Umbilical cord (tissue), 2 donors: ENCODE measurements around the gene SIL1. TPM values are rescaled to one million over a fixed set of nuclear protein-coding genes. Genes with fewer than 3 reads are reported as not detected.
"Not testable (repeated sequence)": the region's sequence is repeated elsewhere in the genome, so short reads cannot be mapped to it uniquely, and the experiment has no call there.

ENCODE experiments used
- DNase-seq: peaks from one replicate; pipeline ENCODE4 v3.0.0-alpha.2; 2015; ENCODE audit warnings: low spot score
- total RNA-seq: library from RNA; depleted of rRNA; stranded (reverse); fragments of >200 nt; gene quantifications from one replicate; pipeline ENCODE4 v1.2.3, GENCODE V29; 2014; ENCODE audit warnings: low replicate concordance; ENCODE audit not compliant: insufficient read depth

SIL1 gene
- total RNA-seq, 1 donor from 2014 or later: 48.9 TPM

DNA sequence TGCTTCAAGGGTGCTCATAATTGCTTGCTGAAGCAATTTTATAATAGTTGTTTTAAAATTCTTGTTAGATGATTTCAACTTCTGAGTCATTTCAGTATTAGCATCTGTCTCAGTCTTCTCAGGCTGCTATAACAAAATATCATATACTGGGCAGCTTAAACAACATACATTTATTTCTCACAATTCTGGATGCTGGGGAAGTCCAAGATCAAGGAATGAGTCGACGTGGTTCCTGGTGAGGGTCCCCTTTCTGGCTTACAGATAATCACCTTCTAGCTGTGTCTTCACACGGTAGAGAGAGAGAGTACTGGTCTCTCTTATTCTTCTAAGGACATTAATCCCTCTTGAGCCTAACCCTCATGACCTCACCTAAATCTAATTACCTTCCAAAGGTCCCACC is 160.4 kb downstream of the SIL1 start:
- DNase-seq: no peak

DNA sequence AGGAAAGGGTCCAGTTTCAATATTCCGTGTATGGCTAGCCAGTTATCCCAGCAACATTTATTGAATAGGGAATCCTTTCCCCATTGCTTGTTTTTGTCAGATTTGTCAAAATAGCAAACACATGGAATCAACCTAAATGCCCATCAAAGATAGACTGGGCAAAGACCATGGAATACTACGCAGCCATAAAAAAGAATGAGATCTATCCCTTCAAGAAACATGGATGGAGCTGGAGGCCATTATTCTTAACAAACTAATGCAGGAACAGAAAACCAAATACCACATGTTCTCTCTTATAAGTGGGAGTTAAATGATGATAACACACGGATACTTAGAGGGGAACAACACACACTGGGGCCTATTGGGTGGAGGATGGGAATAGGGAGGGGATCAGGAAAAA is 161.8 kb downstream of the SIL1 start:
- DNase-seq: not testable (repeated sequence)

DNA sequence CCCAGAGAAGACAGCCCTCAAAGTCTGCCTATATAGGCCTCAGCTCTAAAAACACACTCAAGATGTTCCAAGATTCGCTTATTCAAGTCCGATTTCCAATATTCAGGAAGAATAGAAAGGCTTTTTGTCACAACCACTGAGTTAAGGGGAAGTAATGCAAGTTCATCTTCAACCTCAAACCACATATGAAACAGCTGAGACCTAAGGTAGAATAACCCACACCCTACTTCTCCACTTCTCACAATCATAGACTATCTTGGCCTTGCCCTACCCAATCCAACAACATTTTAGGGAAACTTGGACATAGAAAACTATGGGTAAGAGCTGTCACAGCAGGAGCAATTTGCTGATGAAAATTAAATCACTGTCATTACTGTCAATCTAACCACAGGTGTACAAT is 171.0 kb downstream of the SIL1 start:
- no peak for DNase-seq

DNA sequence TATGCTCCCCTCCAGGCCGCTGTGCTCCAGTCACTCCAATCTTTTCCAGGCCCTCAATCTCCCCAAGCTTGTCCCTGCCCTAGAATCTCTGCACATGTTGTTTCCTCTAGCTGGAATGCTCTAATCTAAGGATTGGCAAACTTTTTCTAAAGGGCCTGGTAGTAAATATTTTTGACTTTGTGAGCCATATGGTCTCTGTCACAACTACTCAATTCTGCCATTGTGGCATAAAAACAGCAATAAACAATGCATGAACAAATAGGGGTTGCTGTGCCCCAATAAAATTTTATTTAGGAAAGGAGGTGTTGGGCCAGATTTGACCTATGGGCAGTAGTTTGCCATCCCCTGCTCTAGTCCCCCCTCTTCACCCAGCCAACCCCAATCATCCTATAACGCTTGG is 172.5 kb downstream of the SIL1 start:
- peak; percentile 15 for DNase-seq

DNA sequence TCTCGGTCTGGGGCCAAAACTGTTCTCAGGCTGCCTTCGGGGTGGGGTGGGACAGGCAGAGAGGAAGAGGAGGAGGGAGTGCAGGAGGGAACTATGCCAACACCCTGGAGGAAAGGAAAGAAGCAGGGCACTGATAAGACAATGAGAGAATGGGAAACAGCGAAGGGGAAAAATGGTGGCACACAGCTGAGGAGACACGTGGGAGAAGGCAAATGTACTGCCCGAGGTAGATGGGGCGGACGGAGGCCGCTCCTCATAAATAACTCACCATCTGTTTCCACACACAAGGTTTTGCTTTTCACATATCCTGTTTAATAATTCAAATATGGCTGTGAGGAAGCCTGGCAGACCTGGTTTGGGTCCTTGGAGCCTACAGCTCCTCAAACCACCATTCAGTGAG is 174.9 kb downstream of the SIL1 start:
- DNase-seq: no peak

DNA sequence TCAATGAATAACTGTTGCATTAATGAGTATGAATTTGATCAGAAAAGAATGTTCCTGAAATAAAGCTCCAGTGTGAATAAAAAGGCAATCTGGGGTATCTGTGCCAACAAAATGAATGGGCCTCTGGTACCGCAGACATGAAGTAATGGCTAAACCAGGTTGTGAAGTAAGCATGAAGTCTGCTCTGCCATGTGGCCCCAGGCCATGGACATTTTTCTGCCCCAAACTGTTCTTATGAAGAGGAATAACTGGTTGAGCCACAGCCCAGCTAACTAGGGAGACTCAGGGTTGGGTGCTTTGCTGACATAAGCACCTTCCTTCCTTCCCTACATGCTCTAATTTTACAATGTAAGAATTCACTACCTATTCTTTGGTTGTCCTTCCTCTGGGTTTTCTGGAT is 175.6 kb downstream of the SIL1 start:
- DNase-seq: peak; percentile 50

DNA sequence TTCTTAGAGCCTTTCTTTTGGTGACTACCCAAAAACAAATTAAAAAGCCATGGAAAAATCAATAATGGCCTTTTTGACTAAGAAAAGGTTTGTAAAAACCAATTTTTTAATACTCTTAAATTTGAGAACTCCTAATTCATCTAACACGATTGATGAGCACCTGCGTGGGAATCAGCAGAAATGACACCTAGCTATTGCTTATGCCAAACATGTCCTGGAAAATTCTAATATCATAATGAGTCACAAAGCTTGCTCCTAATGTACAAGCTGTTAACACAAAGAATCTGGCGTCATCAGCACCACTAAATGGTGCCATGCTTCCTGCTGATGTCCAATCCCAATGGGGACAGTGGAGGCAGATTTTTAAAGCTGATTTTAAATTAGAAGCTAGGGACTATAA is 176.8 kb downstream of the SIL1 start:
- no peak for DNase-seq

DNA sequence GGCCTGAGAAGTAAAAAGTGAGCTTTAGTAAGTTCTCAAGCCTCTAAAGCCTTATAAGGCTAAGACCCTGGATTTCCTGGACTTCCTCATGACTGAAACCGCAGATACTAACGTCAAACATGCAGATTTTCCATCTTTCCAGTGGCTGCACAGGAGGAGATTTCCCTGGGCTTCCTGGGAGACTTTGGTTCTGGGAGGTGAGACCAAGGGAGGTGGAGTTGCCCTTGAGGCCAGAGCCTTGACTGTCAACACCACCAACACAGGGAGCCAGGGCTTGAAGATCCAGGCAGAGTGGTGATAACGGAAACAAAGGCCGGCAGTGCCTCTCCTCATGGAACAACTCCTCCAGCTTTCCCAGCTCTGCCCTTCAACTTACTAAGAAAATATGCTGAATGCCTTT is 178.3 kb downstream of the SIL1 start:
- peak; percentile 94 for DNase-seq

DNA sequence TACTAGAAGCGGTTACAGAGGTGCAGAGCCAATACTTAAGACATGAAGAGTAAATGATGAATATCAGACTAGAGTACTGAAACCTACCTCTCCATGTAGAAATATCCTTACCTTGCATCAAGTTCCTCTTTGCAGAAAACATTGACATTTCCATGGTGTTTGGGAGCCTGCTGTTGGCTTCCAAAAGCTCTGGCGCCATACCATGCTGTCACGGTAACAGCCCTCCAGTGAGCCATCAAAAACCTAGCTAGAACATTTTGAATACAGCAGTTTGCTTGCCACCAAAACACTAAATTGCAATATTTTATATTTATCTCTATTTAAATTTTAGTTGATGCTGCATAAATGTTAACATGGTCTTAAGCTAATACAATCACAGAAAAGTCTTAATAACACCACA is 179.0 kb downstream of the SIL1 start:
- DNase-seq: no peak

DNA sequence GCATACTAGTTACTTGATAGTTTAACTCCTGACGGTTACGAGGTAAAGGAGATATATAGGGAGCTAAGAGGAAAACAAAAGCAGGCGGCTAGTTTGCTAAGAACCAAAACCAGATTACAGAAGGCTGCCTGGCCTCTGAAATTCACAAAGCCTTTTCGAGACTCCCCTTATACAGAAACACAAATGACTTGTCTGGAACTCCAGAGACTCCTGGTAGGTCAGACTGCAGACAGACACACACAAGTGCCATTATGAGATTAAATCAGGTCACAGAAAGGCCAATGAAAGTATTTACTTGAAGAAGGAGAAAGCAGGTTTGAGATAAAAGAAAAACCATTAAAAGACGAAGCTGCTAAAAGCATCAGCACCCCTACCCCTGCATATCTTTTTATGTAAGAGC is 180.5 kb downstream of the SIL1 start:
- no peak for DNase-seq

DNA sequence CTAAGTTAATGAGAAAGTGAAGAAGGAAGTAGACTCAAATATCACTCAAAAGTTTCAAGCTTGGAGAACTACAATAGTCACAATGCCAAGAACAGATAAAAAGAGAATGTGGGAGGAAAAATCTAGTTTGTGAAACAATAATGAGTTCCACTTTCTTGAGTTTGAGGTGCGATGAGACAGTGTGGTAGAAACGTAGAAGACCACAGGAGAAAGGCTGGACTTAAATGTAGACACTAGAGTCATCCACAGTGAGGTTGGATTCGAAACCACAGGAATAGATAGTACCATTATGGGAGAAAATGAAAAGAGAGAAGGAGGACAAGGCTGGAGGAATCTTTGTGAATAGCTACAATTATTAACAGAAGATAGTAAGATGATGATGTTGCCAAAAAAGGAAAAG is 182.0 kb downstream of the SIL1 start:
- DNase-seq: no peak

DNA sequence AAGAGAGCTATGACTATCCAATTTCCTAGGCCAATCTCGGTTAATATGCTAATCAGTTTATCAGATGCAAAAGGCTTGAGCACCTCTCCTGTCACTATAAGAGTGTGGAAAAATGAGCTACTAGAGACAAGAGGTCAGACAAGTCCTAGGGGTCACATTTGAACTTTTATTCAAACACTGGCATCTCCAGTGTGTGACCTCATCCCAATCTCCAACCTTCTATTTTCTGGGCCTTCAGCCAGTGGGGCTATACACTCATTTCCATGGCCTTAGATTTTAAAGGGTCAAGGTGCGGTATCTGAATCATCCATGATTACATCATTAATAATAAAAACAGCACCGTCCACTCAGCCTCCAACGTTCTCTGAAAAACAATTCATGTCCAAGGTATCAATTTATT is 183.4 kb downstream of the SIL1 start:
- DNase-seq: no peak

DNA sequence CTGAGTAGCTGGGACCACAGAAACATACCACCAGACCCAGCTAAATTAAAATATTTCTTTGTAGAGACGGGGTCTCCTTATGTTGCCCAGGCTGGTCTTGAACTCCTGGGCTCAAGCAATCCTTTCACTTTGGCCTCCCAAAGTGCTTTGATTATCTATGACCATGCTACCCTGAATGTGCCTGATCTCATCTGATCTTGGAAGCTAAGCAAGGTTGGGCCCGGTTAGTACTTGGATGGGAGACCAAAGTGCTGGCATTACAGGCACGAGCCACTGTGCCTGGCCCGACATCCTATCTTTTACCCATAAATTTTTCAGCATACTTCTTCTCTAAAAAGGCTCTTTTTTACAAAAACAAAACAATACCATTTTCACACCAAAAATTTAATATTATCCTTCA is 186.0 kb downstream of the SIL1 start:
- DNase-seq: no peak

DNA sequence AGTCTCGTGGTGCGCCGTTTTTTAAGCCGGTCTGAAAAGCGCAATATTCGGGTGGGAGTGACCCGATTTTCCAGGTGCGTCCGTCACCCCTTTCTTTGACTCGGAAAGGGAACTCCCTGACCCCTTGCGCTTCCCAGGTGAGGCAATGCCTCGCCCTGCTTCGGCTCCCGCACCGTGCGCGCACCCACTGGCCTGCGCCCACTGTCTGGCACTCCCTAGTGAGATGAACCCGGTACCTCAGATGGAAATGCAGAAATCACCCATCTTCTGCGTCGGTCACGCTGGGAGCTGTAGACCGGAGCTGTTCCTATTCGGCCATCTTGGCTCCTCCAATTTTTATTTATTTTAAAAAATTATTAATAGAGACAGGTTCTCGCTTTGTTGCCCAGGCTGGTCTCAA is 187.0 kb downstream of the SIL1 start:
- not testable (repeated sequence) for DNase-seq

DNA sequence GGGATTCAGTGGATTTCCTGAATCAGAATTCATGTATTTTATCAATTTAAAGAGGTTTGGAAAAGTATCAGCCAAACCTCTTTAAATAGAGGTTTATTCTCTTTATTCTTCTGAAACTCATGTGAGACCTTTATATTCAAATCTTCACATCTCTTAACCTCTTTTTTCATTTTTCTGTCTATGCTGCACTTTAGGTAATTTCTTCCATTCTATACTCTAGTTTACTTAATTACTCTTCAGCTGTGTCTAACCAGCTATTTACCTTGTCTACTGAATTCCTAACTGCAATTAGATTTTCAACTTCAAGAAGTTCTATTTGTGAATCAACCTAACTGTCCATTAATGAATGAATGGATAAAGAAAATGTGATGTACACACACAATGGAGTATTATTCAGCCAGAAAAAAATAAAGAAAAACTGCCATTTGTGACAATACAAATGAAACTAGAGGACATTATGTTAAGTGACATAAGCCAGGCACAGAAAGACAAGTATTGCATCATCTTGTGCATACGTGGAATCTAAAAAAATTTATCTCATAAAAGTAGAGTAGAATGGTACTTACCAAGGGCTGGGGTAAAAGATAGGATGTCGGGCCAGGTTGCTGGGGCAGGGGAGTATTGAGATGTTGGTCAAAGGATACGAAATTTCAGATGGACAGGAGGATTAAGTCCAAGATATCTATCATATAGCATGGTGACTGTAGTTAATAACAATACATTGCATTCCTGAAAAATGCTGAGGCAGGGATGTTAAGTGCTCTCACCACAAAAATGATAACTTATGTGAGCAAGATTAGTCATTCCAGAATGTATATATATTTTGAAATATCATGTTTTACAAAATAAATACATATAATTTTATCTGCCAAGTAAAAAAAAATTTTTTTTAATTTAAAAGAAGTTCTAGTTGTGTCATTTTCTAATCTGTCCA is 193.5 kb downstream of the SIL1 start:
- DNase-seq: no peak

DNA sequence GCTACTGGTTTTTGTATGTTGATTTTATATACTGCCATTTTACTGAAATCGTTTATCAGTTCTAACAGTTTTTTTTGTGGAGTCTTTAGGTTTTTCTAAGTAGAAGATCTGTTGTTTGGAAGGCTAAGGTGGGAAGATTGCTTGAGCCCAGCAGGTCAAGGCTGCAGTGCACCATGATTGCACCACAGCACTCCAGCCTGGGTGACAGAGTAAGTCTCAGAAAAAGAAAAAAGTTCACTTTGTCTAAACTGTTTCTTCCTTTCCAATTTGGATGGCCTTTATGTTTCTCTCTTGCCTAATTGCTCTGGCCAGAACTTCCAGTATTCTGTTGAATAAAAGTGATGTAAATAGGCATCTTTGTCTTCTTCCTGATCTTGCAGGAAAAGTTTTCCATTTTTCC is 198.5 kb downstream of the SIL1 start:
- no peak for DNase-seq

DNA sequence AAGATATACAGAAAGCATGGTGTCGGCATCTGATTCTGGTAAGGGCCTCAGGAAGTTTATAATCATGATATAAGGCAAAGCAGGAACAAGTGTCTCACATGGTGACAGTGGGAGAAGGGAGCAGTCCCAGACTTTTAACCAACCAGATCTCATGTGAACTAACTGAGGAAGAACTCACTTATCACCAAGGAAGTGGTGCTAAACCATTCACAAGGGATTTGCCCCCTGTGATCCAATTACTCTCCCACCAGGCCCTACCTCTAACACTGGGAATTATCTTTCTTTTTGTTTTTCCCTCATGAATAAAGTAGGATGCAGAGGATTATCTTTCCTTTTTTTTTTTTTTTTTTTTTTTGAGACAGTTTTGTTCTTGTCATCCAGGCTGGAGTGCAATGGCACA is 199.6 kb downstream of the SIL1 start:
- DNase-seq: no peak

DNA sequence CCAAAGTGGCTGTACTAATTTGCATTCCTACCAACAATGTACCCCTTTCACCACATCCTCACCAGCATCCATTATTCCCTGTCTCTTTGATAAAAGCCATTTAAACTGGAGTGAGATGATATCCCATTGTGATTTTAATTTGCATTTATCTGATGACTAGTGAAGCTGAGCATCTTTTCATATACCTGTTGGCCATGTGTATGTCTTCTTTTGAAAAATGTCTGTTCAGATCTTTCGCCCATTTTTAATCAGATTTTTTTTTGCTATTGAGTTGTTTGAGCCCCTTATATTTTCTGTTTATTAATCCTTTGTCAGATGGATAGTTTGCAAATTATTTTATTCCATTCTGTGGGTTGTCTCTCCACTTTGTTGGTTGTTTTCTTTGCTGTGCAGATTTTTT is 202.0 kb downstream of the SIL1 start:
- DNase-seq: no peak

DNA sequence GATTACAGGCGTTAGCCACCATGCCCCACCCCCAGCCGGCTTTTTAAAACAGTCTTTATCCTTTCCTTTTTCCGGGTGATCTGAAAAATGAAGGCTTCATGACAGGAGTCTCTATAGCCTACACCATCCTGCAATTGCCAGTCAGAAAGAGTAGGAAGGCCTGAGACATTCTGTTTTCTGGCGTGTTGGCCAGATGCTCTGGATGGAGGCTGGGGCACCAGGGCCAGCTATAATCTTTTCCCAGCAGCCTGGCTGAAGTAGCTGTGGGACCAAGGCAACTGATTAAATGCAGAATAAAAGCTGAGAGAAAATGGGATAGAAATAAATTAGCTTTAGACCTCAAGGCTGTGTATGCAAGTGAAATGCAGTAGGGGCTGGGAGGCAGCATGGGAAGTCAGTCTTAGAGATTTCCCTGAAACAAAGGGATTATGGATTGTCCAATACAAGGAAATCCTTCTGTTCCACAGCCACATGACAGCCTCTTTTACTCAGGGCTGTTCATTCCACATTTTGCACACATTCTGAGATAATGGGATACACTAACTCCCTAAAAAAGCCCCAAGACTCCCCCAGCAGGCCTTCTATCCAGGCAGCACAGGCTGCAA is 207.1 kb downstream of the SIL1 start:
- DNase-seq: no peak

DNA sequence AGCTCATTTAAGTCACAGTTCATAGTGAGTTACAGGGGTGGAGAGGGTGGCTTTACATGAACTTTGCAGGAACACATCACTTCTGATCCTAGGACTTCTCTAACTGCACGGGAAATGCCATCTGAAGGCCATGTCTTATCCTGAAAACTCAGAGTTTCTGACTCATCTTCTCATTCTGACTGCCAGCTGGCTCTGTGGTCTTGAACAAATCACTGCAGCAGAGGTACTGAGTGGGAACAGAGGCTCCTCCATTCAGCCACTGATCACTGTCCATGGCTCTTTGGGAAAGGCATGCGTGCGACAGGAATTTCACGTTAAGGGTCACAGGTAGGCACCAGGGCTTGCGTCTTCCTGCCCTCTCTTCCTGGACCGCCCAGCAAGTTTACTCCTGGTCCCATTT is 208.4 kb downstream of the SIL1 start:
- peak; percentile 36 for DNase-seq

DNA sequence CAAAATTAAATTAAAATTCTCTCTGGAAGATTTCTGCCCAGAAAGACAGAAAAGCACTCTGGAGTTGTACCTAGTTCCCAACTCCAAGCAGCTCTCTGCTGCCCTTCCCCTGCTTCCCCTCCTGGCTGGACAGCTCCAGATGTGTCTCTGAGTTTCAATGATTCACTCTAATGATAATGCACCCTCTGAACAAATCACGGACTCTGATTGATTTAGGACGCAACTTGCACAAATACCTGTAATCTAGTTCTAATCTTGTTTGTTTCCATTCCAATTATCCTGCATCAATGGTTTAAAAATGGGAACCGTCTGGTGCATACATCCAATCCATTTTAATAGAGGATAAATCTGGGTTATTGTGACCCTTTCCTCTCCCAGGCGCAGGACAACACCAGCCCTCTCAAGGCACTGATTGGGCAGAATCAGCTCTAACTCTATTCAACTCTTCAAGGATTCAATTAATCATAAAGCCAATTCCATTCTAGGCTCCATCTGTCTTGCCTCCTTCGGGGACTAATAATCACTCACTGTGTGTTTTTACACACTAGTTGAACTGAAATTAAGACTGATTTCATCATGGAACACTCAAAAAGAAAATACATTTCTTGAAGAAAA is 211.9 kb downstream of the SIL1 start:
- no peak for DNase-seq

DNA sequence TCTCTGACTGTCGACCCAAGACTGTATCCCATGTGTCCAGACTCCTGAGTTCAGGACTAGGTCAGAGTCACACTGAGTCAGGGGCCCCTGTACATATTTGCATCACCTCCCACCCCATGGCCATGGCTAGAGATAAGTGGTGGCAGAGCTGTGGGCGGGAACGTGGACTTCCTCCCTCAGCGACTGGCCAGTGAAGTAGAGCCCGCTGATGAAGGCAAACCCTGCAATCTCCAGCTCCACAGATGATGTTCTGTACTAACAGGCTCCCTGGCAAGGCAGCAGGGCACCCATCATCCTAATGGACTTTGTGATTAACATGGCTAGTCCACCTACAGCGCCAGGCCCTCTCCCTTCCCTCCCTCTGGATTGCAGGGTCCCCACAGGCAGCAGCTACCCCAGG is 212.5 kb downstream of the SIL1 start:
- DNase-seq: no peak

DNA sequence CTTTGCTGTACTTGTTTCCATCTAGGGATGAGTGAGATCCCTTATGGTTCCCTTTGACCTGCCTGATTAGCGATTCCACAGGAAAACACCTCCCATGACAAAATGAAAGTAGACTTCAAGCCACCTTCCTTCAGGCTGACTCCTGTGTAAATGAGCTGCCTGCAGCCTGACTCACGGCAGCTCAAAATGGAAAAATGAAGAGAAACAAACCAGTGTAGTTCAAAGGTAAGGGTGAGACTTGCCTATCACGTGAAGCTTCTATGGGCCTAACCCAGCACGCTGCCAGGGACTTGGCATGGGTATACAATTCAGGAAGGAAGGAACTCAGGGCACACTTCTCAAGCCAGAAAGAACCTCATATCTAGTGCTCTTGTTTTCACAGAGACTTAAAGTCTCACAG is 212.9 kb downstream of the SIL1 start:
- DNase-seq: no peak
